ENCODE data around the gene SENP7. TPM values are rescaled to one million over a fixed set of nuclear protein-coding genes. Genes with fewer than 3 reads are reported as not detected.

Gene SENP7
- total RNA-seq, 2 experiments from 2014 or later: 17.7 to 19.5 TPM

DNA sequence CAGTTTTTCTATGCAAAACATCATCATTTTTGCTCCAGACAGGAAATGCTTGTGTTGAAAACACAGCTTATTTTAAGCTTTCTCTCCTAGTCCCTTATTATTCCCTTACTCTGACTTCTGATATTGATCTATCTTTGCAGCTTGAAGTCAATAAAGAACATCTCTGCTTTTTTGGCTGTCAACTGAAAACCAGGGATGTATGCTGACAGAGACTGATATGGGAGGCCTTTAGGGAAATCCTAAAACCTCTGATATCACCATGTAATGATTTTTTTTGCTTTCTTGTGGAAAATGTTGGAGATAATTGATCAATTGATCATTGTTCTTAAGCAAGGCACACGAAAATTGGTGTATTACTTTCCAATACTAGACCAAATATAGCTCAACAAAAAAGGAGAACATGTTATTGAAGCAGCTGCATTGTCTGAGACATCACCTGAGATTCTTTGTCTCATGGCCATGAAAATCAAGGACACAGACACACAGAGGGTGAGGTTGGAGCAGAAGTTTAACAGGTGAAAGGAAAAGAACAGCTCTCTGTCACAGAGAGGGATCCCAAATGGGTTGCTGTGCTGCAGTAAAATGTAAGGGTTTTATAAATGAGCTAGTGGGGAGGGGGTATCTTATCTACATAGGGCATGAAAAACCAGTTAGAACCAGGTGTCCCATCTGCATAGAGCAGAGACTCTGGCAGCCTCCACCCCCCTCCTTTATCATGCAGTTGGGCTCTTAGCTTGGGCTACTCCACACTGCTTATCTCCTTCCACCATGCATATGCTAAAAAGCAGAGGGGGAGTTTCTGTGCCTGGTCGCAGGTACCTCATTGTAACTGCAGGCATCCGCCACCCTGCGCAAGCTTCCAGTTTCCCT is 17.0 kb upstream of the SENP7 start:
- no TSS peak for BruUV-seq (replicated peaks)
- no peaks in the 10 kb centered on the region for H4K20me1 ChIP-seq (ENCODE audit: insufficient read depth, low read length)
- H3K4me2 ChIP-seq (ENCODE audit: low read length): no peak overlapping the region
- no peak overlapping the region for H3K4me3 ChIP-seq (ENCODE audit: low read depth, low read length, poor library complexity, severe bottlenecking)
- POLR2A ChIA-PET: interaction anchor here (0.7 to 1.5 kb wide), 3 partner anchors 11 to 555 kb away, joined by 3 to 5 read pairs (median 3); no protein-coding TSS in a partner anchor
- no peaks in the 10 kb centered on the region for H3K79me2 ChIP-seq (ENCODE audit: insufficient read depth, low read depth, low read length)
- H3K9me2 ChIP-seq (ENCODE audit: insufficient read depth, low read length): no peaks in the 10 kb centered on the region
- CTCF ChIA-PET (ENCODE audit: unreplicated experiment): no interaction called here
- no peaks in the 10 kb centered on the region for H3K4me1 ChIP-seq (ENCODE audit: insufficient read depth, low read length, poor library complexity, severe bottlenecking)
- peaks cover 20% of the 10 kb centered on the region; the same call in 1 of the 2 replicates for H3K9me3 ChIP-seq (ENCODE audit: low read length)
- H2AFZ ChIP-seq (ENCODE audit: low read length): no peak overlapping the region
- TF ChIP-seq EZH2phosphoT487 (IDR thresholded peaks at IDR 0.05; ENCODE audit: borderline replicate concordance, low read depth, low read length): no peak
- TF ChIP-seq, protein P1, sequence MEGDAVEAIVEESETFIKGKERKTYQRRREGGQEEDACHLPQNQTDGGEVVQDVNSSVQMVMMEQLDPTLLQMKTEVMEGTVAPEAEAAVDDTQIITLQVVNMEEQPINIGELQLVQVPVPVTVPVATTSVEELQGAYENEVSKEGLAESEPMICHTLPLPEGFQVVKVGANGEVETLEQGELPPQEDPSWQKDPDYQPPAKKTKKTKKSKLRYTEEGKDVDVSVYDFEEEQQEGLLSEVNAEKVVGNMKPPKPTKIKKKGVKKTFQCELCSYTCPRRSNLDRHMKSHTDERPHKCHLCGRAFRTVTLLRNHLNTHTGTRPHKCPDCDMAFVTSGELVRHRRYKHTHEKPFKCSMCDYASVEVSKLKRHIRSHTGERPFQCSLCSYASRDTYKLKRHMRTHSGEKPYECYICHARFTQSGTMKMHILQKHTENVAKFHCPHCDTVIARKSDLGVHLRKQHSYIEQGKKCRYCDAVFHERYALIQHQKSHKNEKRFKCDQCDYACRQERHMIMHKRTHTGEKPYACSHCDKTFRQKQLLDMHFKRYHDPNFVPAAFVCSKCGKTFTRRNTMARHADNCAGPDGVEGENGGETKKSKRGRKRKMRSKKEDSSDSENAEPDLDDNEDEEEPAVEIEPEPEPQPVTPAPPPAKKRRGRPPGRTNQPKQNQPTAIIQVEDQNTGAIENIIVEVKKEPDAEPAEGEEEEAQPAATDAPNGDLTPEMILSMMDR (conservative IDR thresholded peaks at IDR 0.05; ENCODE audit: low read length): no peak
- no peak overlapping the region for H3K27ac ChIP-seq (ENCODE audit: low read depth, low read length, poor library complexity, severe bottlenecking)
- no peaks in the 10 kb centered on the region for H3K36me3 ChIP-seq (ENCODE audit: insufficient read depth, low read length)
- intact Hi-C loops (cut with micrococcal nuclease; ENCODE audit: unreplicated experiment): no loop called here
- DNase-seq (ENCODE audit: low spot score): no peak

DNA sequence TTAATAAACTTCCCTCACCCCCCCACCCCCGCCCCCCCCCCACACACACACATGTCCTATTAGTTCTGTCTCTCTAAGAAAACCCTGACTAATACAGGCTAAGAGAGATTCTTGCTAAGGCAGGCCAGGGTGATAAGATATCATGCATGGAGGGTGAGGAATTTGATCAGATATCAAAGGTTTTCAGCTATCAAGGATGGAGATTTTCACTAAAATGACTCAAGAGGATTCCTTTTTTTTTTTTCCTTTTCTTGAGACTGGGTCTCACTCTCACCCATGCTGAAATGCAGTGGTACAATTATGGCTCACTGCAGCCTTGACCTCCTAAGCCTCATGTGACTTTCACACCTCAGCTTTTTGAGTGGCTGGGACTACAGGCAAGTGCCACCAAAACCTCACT is 14.9 kb upstream of the SENP7 start:
- Histone ChIP-seq H3K36me3 (ENCODE audit: insufficient read depth, low read length) (no peaks in the 10 kb centered on the region), H3K9me3 (ENCODE audit: low read length) (peaks cover 20% of the 10 kb centered on the region; the same call in 1 of the 2 replicates), H3K9me2 (ENCODE audit: insufficient read depth, low read length) (no peaks in the 10 kb centered on the region), H3K4me2 (ENCODE audit: low read length) (no peak overlapping the region), H2AFZ (ENCODE audit: low read length) (no peak overlapping the region), H4K20me1 (ENCODE audit: insufficient read depth, low read length) (no peaks in the 10 kb centered on the region), H3K27ac (ENCODE audit: low read depth, low read length, poor library complexity, severe bottlenecking) (no peak overlapping the region), H3K4me1 (ENCODE audit: insufficient read depth, low read length, poor library complexity, severe bottlenecking) (no peaks in the 10 kb centered on the region), H3K79me2 (ENCODE audit: insufficient read depth, low read depth, low read length) (no peaks in the 10 kb centered on the region), H3K4me3 (ENCODE audit: low read depth, low read length, poor library complexity, severe bottlenecking) (no peak overlapping the region)
- CTCF ChIA-PET (ENCODE audit: unreplicated experiment): no interaction called here
- POLR2A ChIA-PET: interaction anchor here (0.6 to 1.6 kb wide), 3 partner anchors 9 to 347 kb away, joined by 3 to 10 read pairs (median 6); no protein-coding TSS in a partner anchor
- BruUV-seq (replicated peaks): no TSS peak
- TF ChIP-seq EZH2phosphoT487 (IDR thresholded peaks at IDR 0.05; ENCODE audit: borderline replicate concordance, low read depth, low read length): no peak
- TF ChIP-seq, protein P1 (conservative IDR thresholded peaks at IDR 0.05; ENCODE audit: low read length): no peak
- DNase-seq (ENCODE audit: low spot score): no peak
- intact Hi-C loops (cut with micrococcal nuclease; ENCODE audit: unreplicated experiment): no loop called here

DNA sequence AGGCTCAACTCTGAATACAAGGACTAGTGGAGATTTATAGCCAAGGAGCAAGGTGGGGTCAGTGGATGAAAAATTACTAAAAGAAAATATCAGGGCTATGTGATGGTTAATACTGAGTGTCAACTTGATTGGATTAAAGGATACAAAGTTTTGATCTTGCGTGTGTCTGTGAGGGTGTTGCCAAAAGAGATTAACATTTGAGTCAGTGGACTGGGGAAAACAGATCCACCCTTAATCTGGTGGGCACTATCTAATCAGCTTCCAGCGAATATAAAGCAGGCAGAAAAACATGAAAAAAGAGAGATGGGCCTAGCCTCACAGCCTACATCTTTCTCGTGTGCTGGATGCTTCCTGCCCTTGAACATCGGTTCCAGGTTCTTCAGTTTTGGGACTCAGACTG is 14.4 kb upstream of the SENP7 start:
- H3K36me3 ChIP-seq (ENCODE audit: insufficient read depth, low read length): no peaks in the 10 kb centered on the region
- no peak overlapping the region for H3K27ac ChIP-seq (ENCODE audit: low read depth, low read length, poor library complexity, severe bottlenecking)
- H3K4me3 ChIP-seq (ENCODE audit: low read depth, low read length, poor library complexity, severe bottlenecking): no peak overlapping the region
- H3K4me1 ChIP-seq (ENCODE audit: insufficient read depth, low read length, poor library complexity, severe bottlenecking): no peaks in the 10 kb centered on the region
- H3K9me3 ChIP-seq (ENCODE audit: low read length): peaks cover 20% of the 10 kb centered on the region; the same call in 1 of the 2 replicates
- H3K4me2 ChIP-seq (ENCODE audit: low read length): no peak overlapping the region
- POLR2A ChIA-PET: interaction anchor here (0.6 to 1.6 kb wide), 3 partner anchors 9 to 346 kb away, joined by 3 to 10 read pairs (median 6); no protein-coding TSS in a partner anchor
- no TSS peak for BruUV-seq (replicated peaks)
- no peaks in the 10 kb centered on the region for H4K20me1 ChIP-seq (ENCODE audit: insufficient read depth, low read length)
- H3K79me2 ChIP-seq (ENCODE audit: insufficient read depth, low read depth, low read length): no peaks in the 10 kb centered on the region
- CTCF ChIA-PET (ENCODE audit: unreplicated experiment): no interaction called here
- TF ChIP-seq, protein P1 (conservative IDR thresholded peaks at IDR 0.05; ENCODE audit: low read length): no peak
- no peak overlapping the region for H2AFZ ChIP-seq (ENCODE audit: low read length)
- intact Hi-C loops (cut with micrococcal nuclease; ENCODE audit: unreplicated experiment): no loop called here
- DNase-seq (ENCODE audit: low spot score): no peak
- H3K9me2 ChIP-seq (ENCODE audit: insufficient read depth, low read length): no peaks in the 10 kb centered on the region
